ENCODE results near the gene AMBP.

AMBP gene

GRCh38 chr9:114029311-114030170 lies 48.6 kb downstream of the AMBP start:
- no peak for DNase-seq

- no peak for DNase-seq
These were observed 49.5 kb downstream of the AMBP start for GRCh38 chr9:114028646-114029045.

DNA sequence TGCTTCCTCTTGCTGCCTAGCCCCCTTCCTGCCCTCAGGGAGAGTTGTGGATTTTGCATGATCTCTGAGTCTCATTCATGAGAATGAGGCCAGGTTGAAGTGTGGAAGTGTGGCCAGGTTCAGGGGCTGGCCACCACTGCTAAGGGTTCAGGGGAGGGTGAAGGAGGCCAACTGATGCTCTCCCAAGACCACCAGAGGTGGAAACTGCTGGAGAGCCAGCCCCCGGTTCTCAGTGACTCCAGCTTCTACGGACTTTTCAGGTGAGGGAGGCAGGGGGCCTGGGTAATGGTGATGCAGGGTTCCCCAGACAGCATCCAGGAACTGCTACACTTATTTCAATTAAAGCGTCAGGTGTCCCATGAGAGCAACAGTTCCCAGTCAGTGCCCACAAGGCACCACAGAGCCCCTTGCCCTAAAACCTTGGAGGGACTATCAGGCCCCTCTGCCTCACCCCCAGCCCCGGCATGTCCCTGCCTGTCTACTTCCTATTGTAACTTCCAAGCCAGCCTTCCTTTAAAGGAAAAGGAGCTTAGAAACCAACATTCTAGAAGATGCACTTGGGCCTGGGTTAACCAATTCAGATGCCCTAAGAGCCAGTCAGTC lies 50.1 kb downstream of the AMBP start:
- no peak for DNase-seq

DNA sequence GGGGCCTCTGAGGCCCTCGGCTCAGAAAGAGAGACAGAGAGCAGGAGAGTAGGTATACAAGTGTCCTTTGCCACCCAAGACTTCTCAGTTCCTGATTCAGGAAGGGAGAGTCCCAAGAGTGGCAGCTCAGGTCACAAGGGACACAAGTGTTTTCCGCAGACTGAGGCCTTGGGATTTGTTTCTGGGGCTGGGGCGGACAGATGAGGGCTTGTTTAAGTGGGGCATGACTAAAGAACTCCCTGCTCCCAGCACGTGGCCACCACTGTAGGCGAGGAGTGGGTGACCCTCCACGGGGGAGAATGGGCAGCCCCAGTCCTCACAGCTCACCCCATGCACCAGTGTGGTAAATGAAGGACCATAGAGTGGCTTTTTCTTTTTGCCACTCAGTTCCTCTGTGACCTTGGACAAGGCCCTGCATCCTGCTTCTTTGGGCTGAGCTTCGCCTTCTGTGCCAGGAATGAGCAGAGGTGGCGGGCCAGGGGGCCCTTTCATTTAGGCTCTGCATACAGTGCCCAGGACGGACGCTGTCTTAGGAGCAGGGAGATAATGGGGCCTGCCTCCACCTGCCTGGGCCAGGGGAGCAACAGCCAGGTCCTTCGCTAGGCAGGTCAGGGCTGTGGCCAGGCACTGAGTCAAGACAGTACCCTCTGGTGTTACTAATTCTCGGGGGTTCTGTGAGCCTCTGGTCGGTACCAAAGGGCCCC lies 50.8 kb downstream of the AMBP start:
- no peak for DNase-seq

DNA sequence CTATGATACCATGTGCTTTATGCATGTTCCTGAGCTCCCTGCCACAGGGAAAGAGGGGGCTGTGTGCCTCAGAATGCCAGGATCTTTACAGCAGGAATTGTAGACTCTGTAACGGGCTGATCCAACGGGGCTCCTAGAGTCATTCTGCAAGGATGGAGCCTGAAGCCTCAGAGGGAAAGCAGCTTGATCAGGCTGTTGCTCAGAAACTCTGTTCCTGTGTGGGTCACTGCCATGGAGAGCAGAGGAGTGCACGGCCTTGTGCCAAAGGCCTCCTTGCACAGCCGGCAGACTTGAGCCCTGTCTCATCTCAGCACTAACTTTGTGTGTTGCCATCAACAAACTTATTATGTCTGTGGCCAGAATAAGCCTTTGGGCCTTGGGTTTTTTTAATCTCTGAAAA lies 51.8 kb downstream of the AMBP start:
- no peak for DNase-seq

DNA sequence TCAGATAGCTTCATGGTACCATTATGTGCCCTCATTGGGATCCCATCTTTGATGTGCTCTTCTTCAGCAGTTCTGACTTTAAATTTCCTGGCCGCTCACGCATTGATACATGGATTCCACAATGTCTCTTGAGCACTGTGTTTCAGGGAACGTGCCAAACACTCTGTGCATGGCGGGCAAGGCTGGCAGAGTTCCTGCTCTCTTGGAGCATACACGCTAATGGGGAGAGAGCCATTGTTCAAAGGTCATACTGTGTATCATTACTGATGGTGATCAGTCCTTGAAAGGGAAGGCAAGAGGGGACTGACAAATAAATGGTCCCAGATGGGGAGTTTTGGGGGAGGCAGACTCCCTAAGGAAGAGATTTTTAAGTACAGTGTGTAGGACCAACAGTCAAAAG lies 52.3 kb downstream of the AMBP start:
- DNase-seq = no peak

- DNase-seq = no peak
These were observed 52.8 kb downstream of the AMBP start for GRCh38 chr9:114025196-114025753.

DNA sequence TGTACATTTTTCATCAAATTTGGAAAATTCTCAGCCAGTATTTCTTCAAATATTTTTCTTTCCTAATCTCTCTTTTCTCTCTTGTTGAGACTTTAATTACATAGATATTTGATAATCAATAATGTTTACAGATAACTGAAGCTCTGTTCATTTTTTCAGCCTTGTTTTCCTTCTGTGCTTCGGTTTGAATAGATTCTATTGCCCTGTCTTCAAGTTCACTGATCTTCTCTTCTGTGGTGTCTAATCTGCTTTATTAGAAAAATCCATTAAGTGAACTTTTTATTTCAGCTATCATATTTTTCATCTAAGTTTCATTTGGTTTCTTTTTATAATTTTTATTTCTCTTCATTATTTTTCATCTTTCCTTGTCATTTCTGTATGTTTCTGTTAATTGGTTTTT lies 54.1 kb downstream of the AMBP start:
- DNase-seq = no peak

- no peak for DNase-seq
These were observed 56.5 kb downstream of the AMBP start for GRCh38 chr9:114021578-114021977.

DNA sequence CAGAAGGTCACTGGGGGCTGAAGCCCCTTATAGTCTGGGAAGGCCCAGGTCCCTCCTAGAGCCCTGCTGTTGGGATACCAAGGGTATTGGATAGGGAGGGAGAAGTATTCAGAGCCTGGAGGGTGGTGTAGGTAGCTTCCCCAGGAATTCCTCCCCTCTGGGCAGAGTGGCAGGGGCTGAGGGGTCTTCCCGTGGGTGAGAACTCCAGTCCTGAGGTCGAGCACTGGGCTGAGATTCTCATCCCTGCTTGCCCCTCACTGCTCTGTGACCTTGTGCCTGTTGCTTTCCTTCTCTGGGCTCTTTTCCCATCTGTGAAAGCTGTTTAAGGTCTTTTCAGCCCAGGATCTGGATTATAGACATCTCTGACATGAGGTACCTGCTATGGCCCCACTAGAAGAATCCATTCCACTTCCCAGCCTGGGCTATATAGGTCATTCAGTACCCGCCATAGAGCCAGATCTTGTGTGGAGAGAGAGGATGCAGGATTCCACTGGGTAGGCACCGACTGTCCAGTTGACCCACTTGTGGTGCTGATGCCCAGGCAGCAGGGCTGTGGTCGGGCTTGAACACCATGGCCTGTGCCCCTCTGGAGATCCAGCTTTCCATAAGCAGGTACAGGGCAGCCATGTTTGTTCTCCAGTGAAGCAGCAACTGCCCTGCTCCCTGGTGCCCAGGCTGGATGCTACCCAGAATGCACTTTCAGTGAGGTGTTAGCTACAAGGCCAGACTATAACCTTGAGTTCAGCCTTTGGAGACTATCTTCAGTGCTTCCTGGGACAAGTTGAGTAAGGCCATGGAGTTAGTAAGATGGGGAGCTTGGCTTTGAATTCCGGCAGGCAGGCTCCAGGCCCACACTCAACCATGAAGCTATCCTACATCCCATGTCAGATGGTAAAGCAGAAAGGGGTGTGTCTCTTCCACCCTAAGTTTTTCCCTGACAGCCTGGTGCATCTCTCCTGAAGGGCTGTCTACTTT lies 60.1 kb downstream of the AMBP start:
- no peak for DNase-seq

- DNase-seq = no peak
These were observed 61.3 kb downstream of the AMBP start for GRCh38 chr9:114016629-114017423.

DNA sequence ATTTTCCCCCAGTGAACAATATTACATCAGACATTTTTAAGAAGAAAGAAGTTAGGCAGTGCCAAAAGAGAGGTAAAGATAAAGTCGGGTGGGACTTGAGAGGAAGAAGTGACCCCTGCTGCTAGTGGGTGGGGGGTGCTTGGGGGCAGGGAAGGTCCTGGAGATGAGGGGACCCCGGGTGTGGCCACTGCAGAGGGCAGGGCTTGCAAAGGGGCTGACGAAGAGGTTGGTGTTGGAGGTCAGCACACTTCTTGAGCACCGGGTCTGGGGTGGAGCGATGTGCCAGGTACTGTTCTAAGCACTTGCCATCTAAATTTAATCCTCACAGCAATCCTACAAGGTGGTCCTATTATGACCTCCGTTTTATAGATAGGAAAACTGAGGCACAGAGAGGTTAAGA lies 62.0 kb downstream of the AMBP start:
- no peak for DNase-seq

GRCh38 chr9:114015607-114016006 lies 62.5 kb downstream of the AMBP start:
- no peak for DNase-seq

GRCh38 chr9:114014044-114014443 lies 64.1 kb downstream of the AMBP start:
- no peak for DNase-seq

GRCh38 chr9:114012126-114012525 lies 66.0 kb downstream of the AMBP start:
- DNase-seq = no peak

- DNase-seq = no peak
These were observed 66.8 kb downstream of the AMBP start for GRCh38 chr9:114011313-114011712.
